MCF 10A (cell line): ENCODE measurements around the gene OTUD5. TPM values are rescaled to one million over a fixed set of nuclear protein-coding genes. Genes with fewer than 3 reads are reported as not detected.

Experiments used
- BruUV-seq: library from RNA; stranded (reverse); fragments of 400-500 nt; replicated peaks from 2 replicates; lab custom pipeline; 2021; lab: Mats Ljungman, UMichigan
- CTCF ChIA-PET: fragments of 300-600 bp; sonication (Branson Sonifier 250); formaldehyde crosslinking; extraction: SDS; loops from one replicate; lab custom pipeline; 2021; ENCODE audit warnings: antibody characterized with exemption, inconsistent platforms; lab: Yijun Ruan, JAX
- POLR2A ChIA-PET: fragments of 300-600, 350-650 bp; sonication (Branson Sonifier 250); formaldehyde crosslinking; extraction: SDS; loops from one replicate; lab custom pipeline; 2020; ENCODE audit warnings: antibody characterized with exemption, inconsistent platforms; lab: Yijun Ruan, JAX
- DNase-seq: peaks from one replicate; pipeline ENCODE4 v3.0.0-alpha.2; 2018; ENCODE audit not compliant: unreplicated experiment
- H3K27ac Mint-ChIP-seq: one replicate; pipeline ENCODE4 v1.8.0; 2022; ENCODE audit warnings: mild to moderate bottlenecking, low read depth, mixed read lengths; ENCODE audit not compliant: unreplicated experiment
- H3K27me3 Mint-ChIP-seq: one replicate; pipeline ENCODE4 v1.8.0; 2022; ENCODE audit warnings: mixed read lengths; ENCODE audit not compliant: insufficient read depth, unreplicated experiment
- H3K36me3 Mint-ChIP-seq: one replicate; pipeline ENCODE4 v1.8.0; 2022; ENCODE audit warnings: mild to moderate bottlenecking, moderate library complexity, mixed read lengths; ENCODE audit not compliant: insufficient read depth, unreplicated experiment
- H3K4me1 Mint-ChIP-seq: one replicate; pipeline ENCODE4 v1.8.0; 2022; ENCODE audit warnings: mixed read lengths; ENCODE audit not compliant: insufficient read depth, unreplicated experiment
- H3K4me3 Mint-ChIP-seq: one replicate; pipeline ENCODE4 v1.8.0; 2022; ENCODE audit warnings: mild to moderate bottlenecking, moderate library complexity, mixed read lengths; ENCODE audit not compliant: unreplicated experiment
- H3K9me3 Mint-ChIP-seq: one replicate; pipeline ENCODE4 v1.8.0; 2022; ENCODE audit warnings: mixed read lengths; ENCODE audit not compliant: unreplicated experiment
- CTCF ChIP-seq: fragments of 200-600 bp; IDR thresholded peaks from one replicate; pipeline ENCODE4 v1.8.0; 2022; ENCODE audit warnings: antibody characterized with exemption, mild to moderate bottlenecking; ENCODE audit not compliant: unreplicated experiment
- intact Hi-C: fragments of 100-400 bp; cut with micrococcal nuclease; formaldehyde crosslinking; loops from 2 replicates; pipeline ENCODE4 v1.14.1; 2022
- total RNA-seq: library from RNA; stranded (reverse); gene quantifications from 2 replicates; pipeline ENCODE4 v1.2.3, GENCODE V29; 2022

OTUD5 gene
- total RNA-seq, 1 experiment from 2014 or later: 38.7 TPM

GRCh38 chrX:48948589-48948988 is 8.8 kb downstream of the OTUD5 start:
- ChIA-PET POLR2A (interaction anchor here (0.6 kb wide), 1 partner anchor 10 kb away, joined by 3 read pairs; no protein-coding TSS in a partner anchor), CTCF (interaction anchor here (0.7 to 0.8 kb wide), 2 partner anchors 12 to 87 kb away, joined by 3 to 4 read pairs; no protein-coding TSS in a partner anchor)
- intact Hi-C loops: no loop called here
- no peak for DNase-seq
- TF ChIP-seq CTCF: no peak
- peaks cover 6% of the 10 kb centered on the region for H3K36me3 Mint-ChIP-seq
- no peaks in the 10 kb centered on the region for H3K27me3 Mint-ChIP-seq
- no TSS peak for BruUV-seq
- no peaks in the 10 kb centered on the region for H3K9me3 Mint-ChIP-seq
- H3K27ac Mint-ChIP-seq: no peak overlapping the region
- H3K4me1 Mint-ChIP-seq: no peaks in the 10 kb centered on the region
- H3K4me3 Mint-ChIP-seq: no peak overlapping the region

GRCh38 chrX:48945517-48946348 is 11.7 kb downstream of the OTUD5 start:
- DNase-seq: peak; percentile 47
- Mint-ChIP-seq H3K27ac (no peak overlapping the region), H3K27me3 (no peaks in the 10 kb centered on the region), H3K4me1 (no peaks in the 10 kb centered on the region), H3K4me3 (no peak overlapping the region), H3K36me3 (peaks cover 16% of the 10 kb centered on the region), H3K9me3 (peaks cover 7% of the 10 kb centered on the region)
- intact Hi-C loops: no loop called here
- ChIA-PET CTCF (interaction anchor here (0.5 to 2.3 kb wide), 19 partner anchors 9 to 209 kb away, joined by 3 to 15 read pairs (median 4); partner anchors contain the start of genes GLOD5 and OTUD5), POLR2A (interaction anchor here (0.6 kb wide), 1 partner anchor 13 kb away, joined by 4 read pairs; no protein-coding TSS in a partner anchor)
- BruUV-seq: no TSS peak
- peak; percentile 55 for TF ChIP-seq CTCF

- no peak for DNase-seq
- no TSS peak for BruUV-seq
- Mint-ChIP-seq H3K9me3 (peaks cover 7% of the 10 kb centered on the region), H3K4me3 (no peak overlapping the region), H3K36me3 (peaks cover 22% of the 10 kb centered on the region), H3K27me3 (no peaks in the 10 kb centered on the region), H3K4me1 (no peaks in the 10 kb centered on the region), H3K27ac (no peak overlapping the region)
- TF ChIP-seq CTCF: no peak
- CTCF ChIA-PET: interaction anchor here (0.7 to 1.0 kb wide), 2 partner anchors 12 to 1788 kb away, joined by 3 read pairs; no protein-coding TSS in a partner anchor
- intact Hi-C loops: no loop called here
- POLR2A ChIA-PET: interaction anchor here (0.7 kb wide), 1 partner anchor 979 kb away, joined by 3 read pairs; the partner anchor contains the start of gene CLCN5
These were observed 14.5 kb downstream of the OTUD5 start for GRCh38 chrX:48942895-48943294.

- Mint-ChIP-seq H3K36me3 (peaks cover 21% of the 10 kb centered on the region), H3K9me3 (peaks cover 7% of the 10 kb centered on the region), H3K4me1 (no peaks in the 10 kb centered on the region), H3K27me3 (no peaks in the 10 kb centered on the region), H3K27ac (no peak overlapping the region), H3K4me3 (no peak overlapping the region)
- no peak for TF ChIP-seq CTCF
- CTCF ChIA-PET: interaction anchor here (0.6 to 1.0 kb wide), 2 partner anchors 16 to 31 kb away, joined by 3 read pairs; partner anchors contain the start of gene OTUD5
- DNase-seq: no peak
- intact Hi-C loops: no loop called here
- no TSS peak for BruUV-seq
- POLR2A ChIA-PET: no interaction called here
These were observed 16.9 kb downstream of the OTUD5 start for GRCh38 chrX:48940404-48940955.
